RWPE1 (cell line): Measurements from ENCODE around the gene LRFN4.
A peak's percentile ranks its signal among the peaks of the same experiment; 100 is the strongest.

Source experiments
- CTCF ChIA-PET: fragments of 350-600 bp; sonication (Branson Sonifier 250); formaldehyde crosslinking; extraction: SDS; loops from one replicate; lab custom pipeline; 2021; lab: Yijun Ruan, JAX
- POLR2A ChIA-PET: fragments of 400-600 bp; formaldehyde crosslinking; extraction: SDS; loops from one replicate; lab custom pipeline; 2020; ENCODE audit warnings: antibody characterized with exemption; ENCODE audit not compliant: low non-redundant PET; lab: Yijun Ruan, JAX
- DNase-seq: peaks from one replicate; pipeline ENCODE4 v3.0.0; 2012; ENCODE audit warnings: low spot score
- H3K27ac ChIP-seq: fragments of 450-650 bp; 2 replicates; pipeline ENCODE4 v1.5.1; 2017
- CTCF ChIP-seq: fragments of 450-650 bp; conservative IDR thresholded peaks from 2 replicates; pipeline ENCODE4 v1.5.1; 2017; ENCODE audit warnings: low read depth, mild to moderate bottlenecking

The LRFN4 gene

GRCh38 chr11:66886671-66887221 lies 29.9 kb downstream of the LRFN4 start:
- POLR2A ChIA-PET, result no interaction called here
- H3K27ac ChIP-seq, result peak overlapping the region; percentile 49
- no peak for TF ChIP-seq CTCF
- no peak for DNase-seq
- CTCF ChIA-PET, result interaction anchor here (0.7 kb wide), 1 partner anchor 89 kb away, joined by 6 read pairs; no protein-coding TSS in a partner anchor

- DNase-seq, result no peak
- peak overlapping the region; percentile 31 for H3K27ac ChIP-seq
- ChIA-PET CTCF (no interaction called here), POLR2A (no interaction called here)
- TF ChIP-seq CTCF, result no peak
These were observed 30.7 kb downstream of the LRFN4 start for GRCh38 chr11:66887526-66887925.

GRCh38 chr11:66888282-66888681 lies 31.4 kb downstream of the LRFN4 start:
- POLR2A ChIA-PET, result no interaction called here
- CTCF ChIA-PET, result no interaction called here
- no peak for DNase-seq
- H3K27ac ChIP-seq, result peak overlapping the region; percentile 31
- no peak for TF ChIP-seq CTCF

- ChIA-PET CTCF (no interaction called here), POLR2A (no interaction called here)
- TF ChIP-seq CTCF, result no peak
- no peak for DNase-seq
- no peak overlapping the region for H3K27ac ChIP-seq
These were observed 33.1 kb downstream of the LRFN4 start for GRCh38 chr11:66889960-66890359.

GRCh38 chr11:66891851-66892660 lies 35.2 kb downstream of the LRFN4 start:
- peak overlapping the region; percentile 91 for H3K27ac ChIP-seq

More at GRCh38 chr11:66891851-66892660, 35.2 kb downstream of the LRFN4 start:
- peak; percentile 95 for DNase-seq
- POLR2A ChIA-PET, result no interaction called here
- TF ChIP-seq CTCF, result no peak
- CTCF ChIA-PET, result interaction anchor here (0.6 kb wide), 1 partner anchor 11 kb away, joined by 3 read pairs; no protein-coding TSS in a partner anchor
